GM21737 (cell line): ENCODE results near the gene CHTF8.

Experiments used
- ATAC-seq: cut with Tn5 transposase; IDR thresholded peaks from one replicate; pipeline ENCODE4 v1.9.1; 2021; ENCODE audit warnings: mild to moderate bottlenecking, moderate library complexity; ENCODE audit not compliant: unreplicated experiment

CHTF8 gene

DNA sequence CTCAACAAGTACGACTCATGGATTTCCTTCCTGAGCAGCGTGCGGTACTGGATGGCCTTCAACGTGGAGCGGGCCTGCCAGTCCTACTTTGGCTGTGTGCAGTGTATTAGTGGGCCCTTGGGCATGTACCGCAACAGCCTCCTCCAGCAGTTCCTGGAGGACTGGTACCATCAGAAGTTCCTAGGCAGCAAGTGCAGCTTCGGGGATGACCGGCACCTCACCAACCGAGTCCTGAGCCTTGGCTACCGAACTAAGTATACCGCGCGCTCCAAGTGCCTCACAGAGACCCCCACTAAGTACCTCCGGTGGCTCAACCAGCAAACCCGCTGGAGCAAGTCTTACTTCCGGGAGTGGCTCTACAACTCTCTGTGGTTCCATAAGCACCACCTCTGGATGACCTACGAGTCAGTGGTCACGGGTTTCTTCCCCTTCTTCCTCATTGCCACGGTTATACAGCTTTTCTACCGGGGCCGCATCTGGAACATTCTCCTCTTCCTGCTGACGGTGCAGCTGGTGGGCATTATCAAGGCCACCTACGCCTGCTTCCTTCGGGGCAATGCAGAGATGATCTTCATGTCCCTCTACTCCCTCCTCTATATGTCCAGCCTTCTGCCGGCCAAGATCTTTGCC is 17.9 kb downstream of the CHTF8 start:
- no peak for ATAC-seq

DNA sequence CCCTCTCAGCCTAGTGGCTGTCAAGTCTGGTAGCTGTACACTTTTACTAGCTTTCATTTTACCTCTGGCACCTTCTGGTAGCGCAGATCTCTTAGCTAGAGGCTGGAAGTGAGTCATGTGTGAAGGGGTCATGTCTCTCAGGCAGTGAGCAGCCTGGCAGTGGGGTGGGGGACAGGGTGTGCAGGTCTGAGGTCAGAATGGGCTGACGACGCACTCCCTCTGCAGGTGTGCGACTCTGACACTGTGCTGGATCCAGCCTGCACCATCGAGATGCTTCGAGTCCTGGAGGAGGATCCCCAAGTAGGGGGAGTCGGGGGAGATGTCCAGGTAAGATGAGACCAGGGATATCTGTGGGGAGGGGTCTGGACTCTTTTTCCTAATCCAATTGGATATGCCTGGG is 19.2 kb downstream of the CHTF8 start:
- ATAC-seq: no peak

DNA sequence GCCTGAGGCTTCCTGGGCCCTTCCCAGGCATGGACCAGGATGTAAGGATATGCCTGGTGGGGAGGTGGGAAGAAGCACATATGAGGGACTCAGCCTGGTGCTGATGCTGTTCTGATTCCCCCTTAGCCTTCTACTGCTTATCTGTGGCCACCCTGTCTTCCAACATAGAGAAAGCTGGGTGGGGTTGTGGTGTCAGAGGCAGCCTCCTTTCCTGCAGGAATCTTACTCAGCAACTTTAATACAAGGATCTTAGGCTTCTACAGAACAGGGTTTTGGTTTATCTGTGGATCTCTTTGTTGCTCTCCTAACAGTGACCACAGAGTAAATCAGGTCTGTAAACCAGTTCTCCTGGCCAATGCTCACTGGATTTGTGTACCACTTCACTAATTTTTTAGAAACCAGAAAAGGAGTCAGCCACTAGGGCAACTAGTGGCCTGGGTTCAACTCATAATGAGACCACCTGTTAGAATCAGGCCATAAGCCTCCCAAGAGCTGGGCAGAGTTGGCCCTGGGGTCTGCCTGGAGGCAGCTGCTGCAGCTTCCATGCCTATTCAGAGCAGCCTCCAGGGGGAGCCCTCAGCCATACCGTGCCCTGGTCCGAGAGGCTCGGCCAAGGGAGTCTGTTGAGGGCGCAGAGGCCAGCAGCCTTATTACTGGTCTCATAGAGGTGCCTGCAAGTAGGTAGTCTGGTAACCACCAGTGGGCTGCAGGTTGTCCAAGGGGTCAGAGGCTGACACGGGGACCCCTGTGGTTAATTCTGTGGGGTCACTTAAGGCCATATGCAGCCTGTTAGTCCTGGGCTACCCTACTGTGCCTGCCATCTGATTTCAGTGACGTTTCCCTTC is 19.9 kb downstream of the CHTF8 start:
- no peak for ATAC-seq

DNA sequence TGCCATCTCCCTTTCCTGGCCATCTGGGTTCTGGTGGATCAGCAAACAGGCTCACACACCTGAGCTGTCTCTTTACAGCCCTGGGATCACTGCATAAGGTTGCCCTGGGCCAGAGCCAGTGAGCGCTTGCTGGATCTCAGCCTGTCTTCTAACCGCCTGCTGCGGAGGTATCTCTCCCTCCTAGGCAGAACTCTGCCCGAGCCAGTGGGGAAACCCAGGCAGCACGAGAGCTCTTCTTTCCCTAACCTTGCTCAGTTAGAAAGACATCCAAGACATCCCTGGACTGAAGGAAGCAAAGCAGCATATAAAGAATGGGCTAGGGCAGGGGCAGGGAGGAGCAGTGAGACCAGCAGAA is 20.5 kb downstream of the CHTF8 start:
- ATAC-seq: no peak

- ATAC-seq: no peak
Observed at GRCh38 chr16:69111216-69111875, 21.0 kb downstream of the CHTF8 start.

GRCh38 chr16:69110406-69110805 is 22.0 kb downstream of the CHTF8 start:
- no peak for ATAC-seq

GRCh38 chr16:69109486-69110270 is 22.7 kb downstream of the CHTF8 start:
- ATAC-seq: no peak

- no peak for ATAC-seq
Observed at GRCh38 chr16:69108905-69109252, 23.5 kb downstream of the CHTF8 start.

DNA sequence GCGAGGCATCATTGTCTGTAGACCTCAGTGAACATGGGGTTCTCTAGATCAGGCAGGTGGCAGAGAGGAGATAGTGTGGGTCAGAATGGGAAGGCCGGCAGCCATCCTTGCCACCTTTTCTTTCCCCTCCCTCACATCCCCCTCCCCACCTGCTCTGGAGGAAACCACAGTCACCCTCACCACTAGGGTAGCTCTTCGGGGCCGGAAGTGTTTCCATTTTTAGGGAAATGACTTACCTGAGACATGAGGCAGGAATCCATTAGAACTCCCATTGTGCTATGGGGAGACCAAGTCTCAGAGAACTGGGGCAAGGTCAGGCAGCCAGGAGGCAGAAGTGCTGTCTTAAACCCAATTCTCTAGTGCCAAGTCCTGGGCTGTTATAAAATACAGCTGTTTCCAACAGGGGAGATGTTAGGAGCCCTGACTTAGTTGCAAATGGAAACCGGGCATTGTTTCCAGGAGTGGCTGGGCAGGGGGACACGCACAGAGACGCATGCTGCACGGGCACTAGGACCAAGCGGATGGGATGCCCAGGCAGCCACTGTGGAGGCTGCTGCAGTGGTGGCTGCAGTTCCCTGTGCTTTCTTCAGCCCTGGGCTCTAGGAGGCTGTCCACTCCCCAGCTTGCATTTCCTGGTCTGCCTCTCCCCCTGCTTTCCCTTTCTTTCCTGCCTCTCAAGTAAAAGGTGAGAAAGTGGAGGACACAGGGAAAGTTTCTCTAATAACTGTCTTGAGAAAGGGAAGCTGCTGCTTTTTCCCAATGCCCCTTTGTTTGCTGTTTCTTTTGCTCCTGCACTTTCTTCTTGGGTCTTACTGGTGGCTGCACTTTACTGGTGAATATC is 24.1 kb downstream of the CHTF8 start:
- no peak for ATAC-seq

- no peak for ATAC-seq
Observed at GRCh38 chr16:69107316-69107962, 24.9 kb downstream of the CHTF8 start.

DNA sequence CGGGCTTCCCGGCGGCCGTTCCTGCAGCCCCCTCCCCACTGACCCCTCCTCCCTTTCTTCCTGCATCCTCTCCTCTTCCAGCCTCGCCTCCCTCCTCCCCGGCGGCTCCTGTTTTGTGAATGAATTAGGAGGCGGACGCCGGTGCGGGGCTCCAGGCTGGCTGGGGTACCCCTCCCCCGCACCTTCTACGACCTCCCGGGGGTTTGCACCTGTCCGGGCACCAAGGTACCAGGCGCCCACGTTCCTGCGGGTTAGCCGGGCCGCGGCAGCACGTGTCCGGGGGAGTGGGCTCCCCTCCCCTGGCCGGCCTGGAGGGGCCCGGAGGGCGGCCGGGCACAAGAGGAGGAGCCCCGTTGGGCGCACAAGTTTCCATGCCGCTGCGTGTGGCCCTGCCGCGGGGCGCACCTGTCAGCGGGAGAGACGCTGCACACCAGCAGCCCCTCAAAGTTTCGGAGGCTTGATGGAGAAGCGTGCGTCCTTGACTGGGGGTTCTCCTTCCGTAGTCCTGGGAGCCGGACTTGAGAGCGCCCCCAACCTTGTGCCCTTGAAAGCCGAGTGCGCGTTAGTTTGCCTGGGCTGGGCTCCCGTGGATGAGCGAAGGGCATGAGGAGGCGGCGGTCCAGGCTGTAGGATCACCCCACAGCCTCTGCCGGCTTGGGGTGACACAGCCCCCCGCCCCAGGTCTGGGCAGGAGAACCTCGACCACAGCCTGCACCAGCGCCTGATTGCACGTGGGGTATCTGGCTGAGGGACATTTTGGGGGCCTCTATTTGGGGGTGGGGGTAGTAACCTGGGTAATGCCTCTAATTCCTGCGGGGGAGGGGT is 25.7 kb downstream of the CHTF8 start:
- ATAC-seq: no peak

GRCh38 chr16:69105501-69106361 is 26.7 kb downstream of the CHTF8 start, which contains the start of gene HAS3:
HAS3 (plus strand) TSS chr16:69105653; CDS start chr16:69109396, 3,743 bp downstream.
- no peak for ATAC-seq

GRCh38 chr16:69100071-69100691 is 32.2 kb downstream of the CHTF8 start:
- no peak for ATAC-seq

- ATAC-seq: no peak
Observed at GRCh38 chr16:69095193-69095592, 37.2 kb downstream of the CHTF8 start.

GRCh38 chr16:69094501-69094900 is 37.9 kb downstream of the CHTF8 start:
- ATAC-seq: no peak

DNA sequence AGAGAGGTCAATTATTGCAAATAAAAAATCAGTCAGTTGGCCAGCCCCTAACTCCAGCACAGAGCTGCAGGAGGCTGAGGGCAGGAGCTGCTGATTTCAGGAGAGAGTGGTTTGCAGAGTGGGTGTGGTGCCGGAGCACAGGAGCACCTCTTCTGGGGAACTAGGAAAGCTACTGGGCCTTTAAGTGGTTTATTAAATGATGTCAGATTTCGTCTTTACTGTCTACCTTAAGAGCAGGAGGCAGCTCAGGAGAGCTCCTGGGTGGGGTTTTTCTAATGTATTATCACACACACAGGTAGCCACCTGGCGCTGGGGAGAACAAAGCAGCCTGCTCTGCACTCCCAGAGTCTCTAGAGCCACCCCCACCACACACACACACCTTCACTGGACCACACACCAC is 38.4 kb downstream of the CHTF8 start:
- ATAC-seq: no peak

DNA sequence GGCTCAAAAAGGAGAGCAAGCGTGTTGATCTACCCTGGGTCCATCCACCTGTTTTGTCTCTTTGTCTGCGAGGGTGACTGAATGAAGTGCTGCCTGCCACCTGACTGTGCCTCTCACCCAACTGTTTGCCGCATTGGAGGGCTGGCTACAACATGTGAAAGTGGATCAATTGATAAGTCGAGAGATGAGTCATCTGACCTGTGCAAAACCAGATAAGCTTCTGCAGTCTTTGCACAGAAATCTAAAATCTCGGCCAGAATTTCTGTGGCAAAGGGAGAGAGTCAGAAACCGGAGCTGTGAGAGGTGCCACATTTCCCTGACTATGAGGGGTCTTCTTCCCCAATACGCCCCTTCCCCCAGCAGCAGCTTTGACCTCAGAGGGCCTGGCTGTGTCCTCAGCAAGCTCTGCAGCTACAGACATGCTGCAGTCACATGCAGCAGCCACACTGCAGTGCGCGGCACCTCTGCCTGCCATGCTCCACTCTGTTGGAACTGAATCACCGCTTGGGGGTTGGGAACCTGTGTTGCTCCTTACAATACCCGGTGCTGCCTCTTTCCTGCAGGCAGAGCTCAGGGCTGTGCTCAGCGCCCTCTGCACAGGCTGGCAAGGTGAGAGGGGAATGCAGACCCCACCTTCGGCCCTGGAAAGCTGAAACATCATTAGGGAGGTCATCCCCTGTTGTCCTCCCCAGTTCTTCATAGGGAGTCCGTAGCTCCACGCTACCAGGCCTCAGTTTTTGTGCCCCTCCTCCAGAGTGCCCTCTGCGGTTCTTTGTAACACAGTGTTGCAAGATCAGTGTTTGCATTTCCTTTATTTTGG is 43.1 kb downstream of the CHTF8 start:
- ATAC-seq: no peak
